HepG2 (cell line): ENCODE results near the gene WDR93. TPM values are rescaled to one million over a fixed set of nuclear protein-coding genes. Genes with fewer than 3 reads are reported as not detected.

Experiments
- ARHGAP35 ChIP-seq: sonication (generic); formaldehyde crosslinking; IDR thresholded peaks from 2 replicates; pipeline ENCODE4 v1.9.0; 2022; ENCODE audit warnings: mild to moderate bottlenecking, inconsistent platforms, moderate library complexity, missing genetic modification reagents, borderline replicate concordance
- CBX2 ChIP-seq, 2 experiments: fragments of 200-600 bp in 1 of 2; sonication (generic); formaldehyde crosslinking in 1 of 2; IDR thresholded peaks; 2 replicates each; pipeline versions ENCODE4 v1.7.0 to v1.8.1; 2018 to 2022; ENCODE audit warnings: low read depth in 2 of 2, low read length in 1 of 2, mild to moderate bottlenecking in 1 of 2, missing genetic modification reagents in 1 of 2
- HDAC1 ChIP-seq: sonication (generic); formaldehyde crosslinking; IDR thresholded peaks from 2 replicates; pipeline ENCODE4 v1.5.1; 2020; ENCODE audit warnings: mild to moderate bottlenecking, missing genetic modification reagents
- HMGA1 ChIP-seq: sonication (generic); formaldehyde crosslinking; conservative IDR thresholded peaks from 2 replicates; pipeline ENCODE4 v1.4.0; 2020; ENCODE audit warnings: missing genetic modification reagents
- HOXD1 ChIP-seq: sonication (generic); formaldehyde crosslinking; IDR thresholded peaks from 2 replicates; pipeline ENCODE4 v1.5.0; 2020; ENCODE audit warnings: missing genetic modification reagents
- IKZF4 ChIP-seq: sonication (generic); formaldehyde crosslinking; IDR thresholded peaks from 2 replicates; pipeline ENCODE4 v1.5.1; 2020; ENCODE audit warnings: borderline replicate concordance, mild to moderate bottlenecking, low read depth, missing genetic modification reagents; ENCODE audit errors: not compliant biosample characterization
- ISL2 ChIP-seq: sonication (generic); formaldehyde crosslinking; IDR thresholded peaks from 2 replicates; pipeline ENCODE4 v1.5.0; 2020; ENCODE audit warnings: missing genetic modification reagents
- TCF12 ChIP-seq, 2 experiments: fragments of 450-650 bp in 1 of 2; sonication (generic) in 1 of 2; formaldehyde crosslinking in 1 of 2; IDR thresholded peaks; 2 replicates each; pipeline versions ENCODE4 v1.6.1 to v1.8.0; 2017 to 2022; ENCODE audit warnings: antibody characterized with exemption in 1 of 2, mild to moderate bottlenecking in 1 of 2, missing genetic modification reagents in 1 of 2, moderate library complexity in 1 of 2
- ZBTB8A ChIP-seq: sonication (generic); formaldehyde crosslinking; IDR thresholded peaks from 2 replicates; pipeline ENCODE4 v1.4.0; 2020; ENCODE audit warnings: mild to moderate bottlenecking, low read depth, missing genetic modification reagents, borderline replicate concordance
- ZNF331 ChIP-seq: sonication (generic); formaldehyde crosslinking; IDR thresholded peaks from 2 replicates; pipeline ENCODE4 v1.4.0; 2020; ENCODE audit warnings: missing genetic modification reagents
- ZNF597 ChIP-seq: sonication (generic); formaldehyde crosslinking; IDR thresholded peaks from 2 replicates; pipeline ENCODE4 v1.5.0; 2020; ENCODE audit warnings: missing genetic modification reagents
- ZNF790 ChIP-seq: sonication (generic); formaldehyde crosslinking; IDR thresholded peaks from 2 replicates; pipeline ENCODE4 v1.8.0; 2022; ENCODE audit warnings: missing genetic modification reagents, mild to moderate bottlenecking, borderline replicate concordance
- ZUFSP ChIP-seq: sonication (generic); formaldehyde crosslinking; IDR thresholded peaks from 2 replicates; pipeline ENCODE4 v1.9.0; 2021; ENCODE audit warnings: missing genetic modification reagents, mild to moderate bottlenecking, borderline replicate concordance
- polyA plus RNA-seq, 8 experiments: library from polyadenylated mRNA; depleted of rRNA in 3 of 8; stranded (reverse) in 7 of 8; unstranded in 1 of 8; fragments of >200 nt; fragmentation: Illumina TruSeq in 4 of 8; extraction: Trizol in 4 of 8; gene quantifications; 2 replicates each; pipeline versions ENCODE4 v1.2.1 to v1.2.3, GENCODE V29; 2011 to 2016; ENCODE audit warnings: low read depth in 4 of 8, missing spikeins in 1 of 8, mixed read lengths in 1 of 8; ENCODE audit not compliant: insufficient read depth in 1 of 8
- total RNA-seq, 5 experiments: library from RNA; depleted of rRNA; stranded (reverse); fragments of >200 nt; fragmentation: Illumina TruSeq; extraction: Trizol; gene quantifications; 2 replicates each; pipeline ENCODE4 v1.2.3, GENCODE V29; 2016; ENCODE audit warnings: low read depth in 1 of 5
- TF ChIP-seq, protein P1 (sequence below): sonication (generic); formaldehyde crosslinking; IDR thresholded peaks from 2 replicates; pipeline ENCODE4 v1.5.0; 2020; ENCODE audit warnings: mild to moderate bottlenecking, missing genetic modification reagents
- TF ChIP-seq, protein P2 (sequence below): sonication (generic); formaldehyde crosslinking; conservative IDR thresholded peaks from 2 replicates; pipeline ENCODE4 v1.4.0; 2020; ENCODE audit warnings: missing genetic modification reagents
- TF ChIP-seq, protein P3 (sequence below): sonication (generic); formaldehyde crosslinking; IDR thresholded peaks from 2 replicates; pipeline ENCODE4 v1.5.0; 2020; ENCODE audit warnings: mild to moderate bottlenecking, missing genetic modification reagents, moderate library complexity
- TF ChIP-seq, protein P4 (sequence below): IDR thresholded peaks from 2 replicates; pipeline ENCODE4 v1.6.1; 2016; ENCODE audit warnings: missing compliant biosample characterization, missing genetic modification reagents, borderline replicate concordance

The WDR93 gene
- total and polyA plus RNA-seq, 2 of the 13 experiments (the other 11 are each of a cell fraction or from before 2014, with no cell fraction given): 0.07 TPM; not detected in 1

- TF ChIP-seq, protein P1, sequence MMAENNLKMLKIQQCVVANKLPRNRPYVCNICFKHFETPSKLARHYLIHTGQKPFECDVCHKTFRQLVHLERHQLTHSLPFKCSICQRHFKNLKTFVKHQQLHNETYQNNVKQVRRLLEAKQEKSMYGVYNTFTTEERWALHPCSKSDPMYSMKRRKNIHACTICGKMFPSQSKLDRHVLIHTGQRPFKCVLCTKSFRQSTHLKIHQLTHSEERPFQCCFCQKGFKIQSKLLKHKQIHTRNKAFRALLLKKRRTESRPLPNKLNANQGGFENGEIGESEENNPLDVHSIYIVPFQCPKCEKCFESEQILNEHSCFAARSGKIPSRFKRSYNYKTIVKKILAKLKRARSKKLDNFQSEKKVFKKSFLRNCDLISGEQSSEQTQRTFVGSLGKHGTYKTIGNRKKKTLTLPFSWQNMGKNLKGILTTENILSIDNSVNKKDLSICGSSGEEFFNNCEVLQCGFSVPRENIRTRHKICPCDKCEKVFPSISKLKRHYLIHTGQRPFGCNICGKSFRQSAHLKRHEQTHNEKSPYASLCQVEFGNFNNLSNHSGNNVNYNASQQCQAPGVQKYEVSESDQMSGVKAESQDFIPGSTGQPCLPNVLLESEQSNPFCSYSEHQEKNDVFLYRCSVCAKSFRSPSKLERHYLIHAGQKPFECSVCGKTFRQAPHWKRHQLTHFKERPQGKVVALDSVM (CRISPR knock-in tag): peak; percentile 63
- TF ChIP-seq, protein P2, sequence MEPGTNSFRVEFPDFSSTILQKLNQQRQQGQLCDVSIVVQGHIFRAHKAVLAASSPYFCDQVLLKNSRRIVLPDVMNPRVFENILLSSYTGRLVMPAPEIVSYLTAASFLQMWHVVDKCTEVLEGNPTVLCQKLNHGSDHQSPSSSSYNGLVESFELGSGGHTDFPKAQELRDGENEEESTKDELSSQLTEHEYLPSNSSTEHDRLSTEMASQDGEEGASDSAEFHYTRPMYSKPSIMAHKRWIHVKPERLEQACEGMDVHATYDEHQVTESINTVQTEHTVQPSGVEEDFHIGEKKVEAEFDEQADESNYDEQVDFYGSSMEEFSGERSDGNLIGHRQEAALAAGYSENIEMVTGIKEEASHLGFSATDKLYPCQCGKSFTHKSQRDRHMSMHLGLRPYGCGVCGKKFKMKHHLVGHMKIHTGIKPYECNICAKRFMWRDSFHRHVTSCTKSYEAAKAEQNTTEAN: peak; percentile 62; the same call in 1 of the 2 replicates
- peak; percentile 83; the same call in 1 of the 2 replicates for TF ChIP-seq ZNF331
- no peak for TF ChIP-seq CBX2 (IDR thresholded peaks at IDR 0.05; ENCODE audit: low read depth, low read length)
- peak; percentile 84; the same call in 1 of the 2 replicates for TF ChIP-seq CBX2 (CRISPR knock-in tag; IDR thresholded peaks at IDR 0.05; ENCODE audit: low read depth)
- TF ChIP-seq HOXD1: 0 out of 2 replicates have a peak, but pooled peaks have one; percentile 37
- TF ChIP-seq ZNF790 (CRISPR knock-in tag): no peak; the same call in 1 of the 2 replicates
- no peak for TF ChIP-seq HDAC1 (CRISPR knock-in tag)
- no peak for TF ChIP-seq HMGA1
- TF ChIP-seq ZBTB8A (CRISPR knock-in tag): no peak
- TF ChIP-seq, protein P3, sequence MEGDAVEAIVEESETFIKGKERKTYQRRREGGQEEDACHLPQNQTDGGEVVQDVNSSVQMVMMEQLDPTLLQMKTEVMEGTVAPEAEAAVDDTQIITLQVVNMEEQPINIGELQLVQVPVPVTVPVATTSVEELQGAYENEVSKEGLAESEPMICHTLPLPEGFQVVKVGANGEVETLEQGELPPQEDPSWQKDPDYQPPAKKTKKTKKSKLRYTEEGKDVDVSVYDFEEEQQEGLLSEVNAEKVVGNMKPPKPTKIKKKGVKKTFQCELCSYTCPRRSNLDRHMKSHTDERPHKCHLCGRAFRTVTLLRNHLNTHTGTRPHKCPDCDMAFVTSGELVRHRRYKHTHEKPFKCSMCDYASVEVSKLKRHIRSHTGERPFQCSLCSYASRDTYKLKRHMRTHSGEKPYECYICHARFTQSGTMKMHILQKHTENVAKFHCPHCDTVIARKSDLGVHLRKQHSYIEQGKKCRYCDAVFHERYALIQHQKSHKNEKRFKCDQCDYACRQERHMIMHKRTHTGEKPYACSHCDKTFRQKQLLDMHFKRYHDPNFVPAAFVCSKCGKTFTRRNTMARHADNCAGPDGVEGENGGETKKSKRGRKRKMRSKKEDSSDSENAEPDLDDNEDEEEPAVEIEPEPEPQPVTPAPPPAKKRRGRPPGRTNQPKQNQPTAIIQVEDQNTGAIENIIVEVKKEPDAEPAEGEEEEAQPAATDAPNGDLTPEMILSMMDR: peak; percentile 52
- TF ChIP-seq ZNF597 (CRISPR knock-in tag): no peak
- no peak for TF ChIP-seq ZUFSP (CRISPR knock-in tag)
- TF ChIP-seq, protein P4, sequence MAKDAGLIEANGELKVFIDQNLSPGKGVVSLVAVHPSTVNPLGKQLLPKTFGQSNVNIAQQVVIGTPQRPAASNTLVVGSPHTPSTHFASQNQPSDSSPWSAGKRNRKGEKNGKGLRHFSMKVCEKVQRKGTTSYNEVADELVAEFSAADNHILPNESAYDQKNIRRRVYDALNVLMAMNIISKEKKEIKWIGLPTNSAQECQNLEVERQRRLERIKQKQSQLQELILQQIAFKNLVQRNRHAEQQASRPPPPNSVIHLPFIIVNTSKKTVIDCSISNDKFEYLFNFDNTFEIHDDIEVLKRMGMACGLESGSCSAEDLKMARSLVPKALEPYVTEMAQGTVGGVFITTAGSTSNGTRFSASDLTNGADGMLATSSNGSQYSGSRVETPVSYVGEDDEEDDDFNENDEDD (CRISPR knock-in tag): peak; percentile 98
- no peak for TF ChIP-seq TCF12 (IDR thresholded peaks at IDR 0.05)
- peak; percentile 26; the same call in 1 of the 2 replicates for TF ChIP-seq TCF12 (CRISPR knock-in tag; IDR thresholded peaks at IDR 0.05)
- TF ChIP-seq ISL2 (CRISPR knock-in tag): peak; percentile 41; the same call in 1 of the 2 replicates
- TF ChIP-seq ARHGAP35 (CRISPR knock-in tag): peak; percentile 75
- TF ChIP-seq IKZF4: peak; percentile 96
These were observed 85.9 kb downstream of the WDR93 start, which contains the start of gene MESP2 (continued) for GRCh38 chr15:89776274-89777072.
